ENCODE results near the gene MCM3.

The MCM3 gene

GRCh38 chr6:52276130-52276529 is 8.4 kb downstream of the MCM3 start:
- TF ChIP-seq CTCF (IDR thresholded peaks at IDR 0.05; ENCODE audit: low read depth, low read length, missing control alignments), result no peak
- DNase-seq (ENCODE audit: extremely low read depth, low read depth), result no peak
- no peak overlapping the region for H3K4me3 ChIP-seq (replicated peaks; ENCODE audit: low read depth, low read length)

- H3K4me3 ChIP-seq (replicated peaks; ENCODE audit: low read depth, low read length), result no peak overlapping the region
- DNase-seq (ENCODE audit: extremely low read depth, low read depth), result no peak
- TF ChIP-seq CTCF (IDR thresholded peaks at IDR 0.05; ENCODE audit: low read depth, low read length, missing control alignments), result no peak
Measured at GRCh38 chr6:52271852-52272460, 12.6 kb downstream of the MCM3 start.

- no peak overlapping the region for H3K4me3 ChIP-seq (replicated peaks; ENCODE audit: low read depth, low read length)
- peak; percentile 98 for TF ChIP-seq CTCF (IDR thresholded peaks at IDR 0.05; ENCODE audit: low read depth, low read length, missing control alignments)
- DNase-seq (ENCODE audit: extremely low read depth, low read depth), result no peak
Measured at GRCh38 chr6:52263709-52264540, 20.6 kb downstream of the MCM3 start.

- DNase-seq (ENCODE audit: extremely low read depth, low read depth), result no peak
- H3K4me3 ChIP-seq (replicated peaks; ENCODE audit: low read depth, low read length), result no peak overlapping the region
- no peak for TF ChIP-seq CTCF (IDR thresholded peaks at IDR 0.05; ENCODE audit: low read depth, low read length, missing control alignments)
Measured at GRCh38 chr6:52262620-52263344, 21.8 kb downstream of the MCM3 start.

- peak; percentile 77 for DNase-seq (ENCODE audit: extremely low read depth, low read depth)
- H3K4me3 ChIP-seq (replicated peaks; ENCODE audit: low read depth, low read length), result no peak overlapping the region
- no peak for TF ChIP-seq CTCF (IDR thresholded peaks at IDR 0.05; ENCODE audit: low read depth, low read length, missing control alignments)
Measured at GRCh38 chr6:52261229-52261628, 23.3 kb downstream of the MCM3 start.

GRCh38 chr6:52260634-52261033 is 23.9 kb downstream of the MCM3 start:
- TF ChIP-seq CTCF (IDR thresholded peaks at IDR 0.05; ENCODE audit: low read depth, low read length, missing control alignments), result no peak
- DNase-seq (ENCODE audit: extremely low read depth, low read depth), result no peak
- H3K4me3 ChIP-seq (replicated peaks; ENCODE audit: low read depth, low read length), result no peak overlapping the region

All from HFF-Myc (cell line).